ENCODE data around the gene TBC1D13. TPM values are rescaled to one million over a fixed set of nuclear protein-coding genes. Genes with fewer than 3 reads are reported as not detected.

The TBC1D13 gene
- total and polyA plus RNA-seq, 2 of the 13 experiments (the other 11 are each of a cell fraction or from before 2014, with no cell fraction given), result 17.9 to 19.7 TPM

- CTCF ChIA-PET (ENCODE audit: low intra/inter-chr PET ratio, low total read pairs), result no interaction called here
- peaks cover 5% of the 10 kb centered on the region for H3K79me2 ChIP-seq (ENCODE audit: insufficient read depth, low read length)
- H3K27me3 ChIP-seq (ENCODE audit: control insufficient read depth in 1 of 2, insufficient read depth in 2 of 2, low read length in 2 of 2), result no peaks in the 10 kb centered on the region
- H4K20me1 ChIP-seq (ENCODE audit: insufficient read depth, low read length), result no peaks in the 10 kb centered on the region
- intact Hi-C loops (cut with micrococcal nuclease; ENCODE audit: unreplicated experiment), result no loop called here
- in situ Hi-C loops (cut with HindIII; ENCODE audit: extremely low pct_ligation_motif_present, low pct_unique_long_range_greater_than_20kb), result no loop called here
- no peak overlapping the region for H3K27ac ChIP-seq (ENCODE audit: extremely low read length, insufficient read depth, low read length)
- H3K4me2 ChIP-seq (ENCODE audit: low read depth, low read length), result no peak overlapping the region
- no peak overlapping the region for H3K9ac ChIP-seq (ENCODE audit: insufficient read depth, low read depth, low read length)
- POLR2A ChIA-PET, result no interaction called here
- no TSS peak for BruUV-seq (replicated peaks)
- H3K4me3 ChIP-seq (replicated peaks in 1 of 3; ENCODE audit: insufficient read depth in 1 of 3, low read depth in 2 of 3, low read length in 3 of 3), result no peak overlapping the region
- peaks cover 10 to 25% of the 10 kb centered on the region in 2 experiments for H3K36me3 ChIP-seq (replicated peaks in 1 of 2; ENCODE audit: control insufficient read depth in 1 of 2, insufficient read depth in 2 of 2, low read length in 2 of 2)
- ATAC-seq (no peak), FAIRE-seq (no peak), DNase-seq (ENCODE audit: low spot score) (no peak)
- H2AFZ ChIP-seq (ENCODE audit: low read length), result no peak overlapping the region
- peaks cover 34% of the 10 kb centered on the region for H3K4me1 ChIP-seq (ENCODE audit: insufficient read depth, low read length)
- WGBS (ENCODE audit: low lambda C conversion rate), result 96% methylated on average over 10 of the region's 10 CpGs
- H3K9me3 ChIP-seq (ENCODE audit: low read length), result no peaks in the 10 kb centered on the region
- TF ChIP-seq ZNF549 (CRISPR knock-in tag; IDR thresholded peaks at IDR 0.05) (no peak), SP1 (IDR thresholded peaks at IDR 0.05) (no peak), SP1 (CRISPR knock-in tag; IDR thresholded peaks at IDR 0.05) (no peak), ZBTB44 (CRISPR knock-in tag; IDR thresholded peaks at IDR 0.05) (no peak), ATRX (CRISPR knock-in tag; IDR thresholded peaks at IDR 0.05; ENCODE audit: borderline replicate concordance) (no peak), ZNF580 (CRISPR knock-in tag; IDR thresholded peaks at IDR 0.05; ENCODE audit: borderline replicate concordance, low read depth) (no peak), IRF1 (CRISPR knock-in tag; IDR thresholded peaks at IDR 0.05; ENCODE audit: low read depth) (no peak), ATF7-NPFF (CRISPR knock-in tag; IDR thresholded peaks at IDR 0.05; ENCODE audit: low read depth) (no peak), PHF8 (CRISPR knock-in tag; IDR thresholded peaks at IDR 0.05) (no peak), ZKSCAN5 (CRISPR knock-in tag; IDR thresholded peaks at IDR 0.05) (no peak), ZNF737 (CRISPR knock-in tag; IDR thresholded peaks at IDR 0.05; ENCODE audit: borderline replicate concordance) (no peak), ARNT (IDR thresholded peaks at IDR 0.05) (no peak), CCAR2 (optimal IDR thresholded peaks at IDR 0.05; ENCODE audit: low read depth, low read length) (no peak), TFDP1 (CRISPR knock-in tag; IDR thresholded peaks at IDR 0.05; ENCODE audit: borderline replicate concordance) (no peak), ZHX2 (IDR thresholded peaks at IDR 0.05; ENCODE audit: low read depth) (no peak), ZHX2 (CRISPR knock-in tag; IDR thresholded peaks at IDR 0.05; ENCODE audit: borderline replicate concordance) (no peak)
Observed at GRCh38 chr9:128833696-128834095, 46.6 kb downstream of the TBC1D13 start.
